OCI-LY3 (cell line): ENCODE measurements around the gene GALNT14.

Experiments
- H2AFZ ChIP-seq: fragments of 200-600, 300-600 bp; shearing (Covaris generic); 2 replicates; pipeline ENCODE4 v1.6.0; 2014; ENCODE audit warnings: antibody characterized with exemption, low read depth, low read length
- H3K27ac ChIP-seq: fragments of 200-600, 300-600 bp; sonication (generic); 2 replicates; pipeline ENCODE4 v1.5.1; 2014; ENCODE audit warnings: mild to moderate bottlenecking, low read length, moderate library complexity, mixed read lengths
- H3K27me3 ChIP-seq: fragments of 200-600, 300-600 bp; sonication (generic); 2 replicates; pipeline ENCODE4 v1.6.1; 2014; ENCODE audit warnings: low read depth, low read length, mixed read lengths
- H3K36me3 ChIP-seq: fragments of 200-600, 300-600 bp; sonication (generic); replicated peaks from 2 replicates; pipeline ENCODE3; 2014; ENCODE audit warnings: low read depth, low read length, mixed read lengths
- H3K4me1 ChIP-seq: fragments of 300-600, 200-600 bp; sonication (generic); 2 replicates; pipeline ENCODE4 v1.6.1; 2014; ENCODE audit warnings: low read length, mixed read lengths
- H3K4me2 ChIP-seq: fragments of 200-600, 300-600 bp; sonication (generic); 2 replicates; pipeline ENCODE4 v1.6.1; 2014; ENCODE audit warnings: low read length, mixed read lengths
- H3K4me3 ChIP-seq: fragments of 300-600, 200-600 bp; sonication (generic); 2 replicates; pipeline ENCODE4 v1.5.1; 2014; ENCODE audit warnings: antibody characterized with exemption, mild to moderate bottlenecking, low read length, moderate library complexity
- H3K79me2 ChIP-seq: fragments of 300-600, 200-600 bp; shearing (Covaris generic); 2 replicates; pipeline ENCODE4 v1.6.1; 2014; ENCODE audit warnings: mild to moderate bottlenecking, low read length, mixed read lengths
- H3K9ac ChIP-seq: fragments of 300-600, 200-600 bp; shearing (Covaris generic); 2 replicates; pipeline ENCODE4 v1.6.0; 2014; ENCODE audit warnings: mild to moderate bottlenecking, low read length, moderate library complexity
- H3K9me3 ChIP-seq: fragments of 200-600, 300-600 bp; shearing (Covaris generic); 2 replicates; pipeline ENCODE4 v1.6.1; 2014; ENCODE audit warnings: low read length, mixed read lengths; ENCODE audit not compliant: insufficient read depth
- H4K20me1 ChIP-seq: fragments of 200-600, 300-600 bp; sonication (generic); 2 replicates; pipeline ENCODE4 v1.6.1; 2016; ENCODE audit warnings: low read length, mixed read lengths; ENCODE audit not compliant: insufficient read depth
- CTCF ChIP-seq: fragments of 200-600, 300-600 bp; sonication (generic); IDR thresholded peaks from 2 replicates; pipeline ENCODE4 v1.5.1; 2014; ENCODE audit warnings: antibody characterized with exemption, low read length, low read depth
- EZH2phosphoT487 ChIP-seq: fragments of 200-600 bp; shearing (Covaris generic); IDR thresholded peaks from 2 replicates; pipeline ENCODE4 v1.6.1; 2018; ENCODE audit warnings: antibody characterized with exemption, mixed run types, low read depth

GALNT14 gene

DNA sequence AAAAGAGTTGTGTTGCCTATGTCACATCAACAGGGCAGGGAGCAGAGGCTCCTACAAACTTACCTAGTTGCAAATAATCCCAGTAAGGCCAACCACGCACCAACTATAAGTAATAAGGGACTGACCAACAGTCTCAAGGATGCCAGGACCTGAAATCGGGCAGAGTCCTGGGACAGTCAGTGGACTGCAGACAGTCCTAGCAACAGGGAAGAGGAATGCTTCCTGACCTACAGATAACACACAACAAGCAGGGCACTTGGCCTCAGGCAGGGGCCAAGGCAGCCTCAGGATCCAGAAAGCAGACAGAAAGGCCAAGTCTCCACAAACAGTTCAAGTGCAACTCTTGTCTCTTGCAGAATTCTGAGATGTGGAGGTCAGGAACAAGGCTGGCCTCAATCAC, 56.2 kb downstream of the GALNT14 start:
- no peak overlapping the region for H2AFZ ChIP-seq
- no peak overlapping the region for H3K4me2 ChIP-seq
- no peaks in the 10 kb centered on the region for H3K27me3 ChIP-seq
- peaks cover 95% of the 10 kb centered on the region for H3K79me2 ChIP-seq
- H3K9me3 ChIP-seq: no peaks in the 10 kb centered on the region
- no peak overlapping the region for H3K9ac ChIP-seq
- H3K27ac ChIP-seq: no peak overlapping the region
- H4K20me1 ChIP-seq: peaks cover 91% of the 10 kb centered on the region
- 0 out of 2 replicates have a peak, but pooled peaks cover 3% of the 10 kb centered on the region for H3K4me1 ChIP-seq
- no peak overlapping the region for H3K4me3 ChIP-seq
- peaks cover 43% of the 10 kb centered on the region for H3K36me3 ChIP-seq
- TF ChIP-seq EZH2phosphoT487: no peak
- TF ChIP-seq CTCF: no peak

DNA sequence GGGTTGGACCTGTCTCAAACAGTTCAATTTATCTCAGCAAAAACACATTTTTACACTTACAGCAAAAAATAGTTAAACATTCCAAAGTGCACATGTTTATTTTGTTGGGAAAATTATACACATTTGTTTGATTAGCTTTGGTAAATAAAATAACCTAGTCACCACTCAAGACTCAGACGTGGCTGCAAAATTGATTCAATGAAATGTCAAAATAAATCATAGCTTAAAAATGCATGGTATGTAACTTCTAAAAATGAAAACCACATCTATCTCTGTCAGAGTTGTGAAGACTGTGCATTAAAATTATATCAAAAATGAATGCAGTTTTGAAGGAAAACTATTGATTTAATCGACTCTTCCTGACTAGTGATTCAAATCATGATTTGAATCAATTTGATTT, 56.7 kb downstream of the GALNT14 start:
- H3K4me3 ChIP-seq: no peak overlapping the region
- H3K36me3 ChIP-seq: peaks cover 43% of the 10 kb centered on the region
- no peaks in the 10 kb centered on the region for H3K27me3 ChIP-seq
- peaks cover 95% of the 10 kb centered on the region for H3K79me2 ChIP-seq
- TF ChIP-seq EZH2phosphoT487 (no peak), CTCF (no peak)
- H3K9ac ChIP-seq: no peak overlapping the region
- H4K20me1 ChIP-seq: peaks cover 89% of the 10 kb centered on the region
- H2AFZ ChIP-seq: no peak overlapping the region
- H3K9me3 ChIP-seq: no peaks in the 10 kb centered on the region
- H3K4me1 ChIP-seq: 0 out of 2 replicates have a peak, but pooled peaks cover 3% of the 10 kb centered on the region
- H3K27ac ChIP-seq: no peak overlapping the region
- H3K4me2 ChIP-seq: no peak overlapping the region

- Histone ChIP-seq H3K9ac (no peak overlapping the region), H3K27ac (no peak overlapping the region), H3K4me1 (0 out of 2 replicates have a peak, but pooled peaks cover 3% of the 10 kb centered on the region), H3K79me2 (peaks cover 94% of the 10 kb centered on the region), H4K20me1 (peaks cover 89% of the 10 kb centered on the region), H3K9me3 (no peaks in the 10 kb centered on the region), H3K4me2 (no peak overlapping the region), H2AFZ (no peak overlapping the region), H3K27me3 (no peaks in the 10 kb centered on the region), H3K4me3 (no peak overlapping the region), H3K36me3 (peaks cover 50% of the 10 kb centered on the region)
- TF ChIP-seq CTCF (no peak), EZH2phosphoT487 (no peak)
Measured at GRCh38 chr2:31080361-31080760, 57.9 kb downstream of the GALNT14 start.

GRCh38 chr2:31079665-31080064, 58.6 kb downstream of the GALNT14 start:
- Histone ChIP-seq H3K27me3 (no peaks in the 10 kb centered on the region), H3K9ac (no peak overlapping the region), H3K4me2 (no peak overlapping the region), H3K9me3 (no peaks in the 10 kb centered on the region), H3K4me3 (no peak overlapping the region), H3K79me2 (peaks cover 95% of the 10 kb centered on the region), H3K27ac (no peak overlapping the region), H4K20me1 (peaks cover 86% of the 10 kb centered on the region), H2AFZ (no peak overlapping the region), H3K36me3 (peaks cover 48% of the 10 kb centered on the region), H3K4me1 (0 out of 2 replicates have a peak, but pooled peaks cover 3% of the 10 kb centered on the region)
- TF ChIP-seq EZH2phosphoT487 (no peak), CTCF (0 out of 2 replicates have a peak, but pooled peaks have one; percentile 23)
